ENCODE results near the gene TRAFD1.

DNA sequence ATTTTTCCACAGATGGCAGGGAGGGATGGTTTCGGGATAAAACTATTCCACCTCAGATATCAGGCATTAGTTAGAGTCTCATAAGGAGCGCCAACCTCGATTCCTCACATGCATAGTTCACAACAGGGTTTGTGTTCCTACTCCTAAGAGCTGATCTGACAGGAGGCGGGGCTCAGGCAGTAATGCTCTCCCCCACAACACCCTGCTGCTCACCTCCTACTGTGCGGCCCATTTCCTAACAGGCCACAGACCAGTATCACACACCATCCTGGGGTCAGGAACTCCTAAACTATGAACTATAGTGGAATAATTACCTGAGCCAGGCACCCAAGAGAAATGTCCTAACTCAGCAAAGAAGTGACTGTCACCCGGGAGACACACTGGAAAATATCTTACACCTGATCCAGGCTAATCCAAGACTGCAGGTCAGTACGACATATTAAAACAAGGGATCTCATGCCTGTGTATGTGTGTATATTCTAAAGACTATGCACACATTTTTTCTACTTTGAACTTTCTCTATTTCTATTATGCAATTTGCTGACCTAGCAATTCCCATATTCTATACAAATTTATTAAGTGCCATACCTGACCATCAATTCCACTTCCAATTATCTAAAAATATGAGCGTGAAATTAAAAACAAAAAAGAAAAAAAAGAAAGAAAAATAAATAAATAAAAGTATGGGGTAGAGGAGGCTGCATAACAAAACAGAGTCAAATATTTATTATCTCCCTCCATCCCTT lies 21.4 kb upstream of the TRAFD1 start:
- TF ChIP-seq, protein P1, sequence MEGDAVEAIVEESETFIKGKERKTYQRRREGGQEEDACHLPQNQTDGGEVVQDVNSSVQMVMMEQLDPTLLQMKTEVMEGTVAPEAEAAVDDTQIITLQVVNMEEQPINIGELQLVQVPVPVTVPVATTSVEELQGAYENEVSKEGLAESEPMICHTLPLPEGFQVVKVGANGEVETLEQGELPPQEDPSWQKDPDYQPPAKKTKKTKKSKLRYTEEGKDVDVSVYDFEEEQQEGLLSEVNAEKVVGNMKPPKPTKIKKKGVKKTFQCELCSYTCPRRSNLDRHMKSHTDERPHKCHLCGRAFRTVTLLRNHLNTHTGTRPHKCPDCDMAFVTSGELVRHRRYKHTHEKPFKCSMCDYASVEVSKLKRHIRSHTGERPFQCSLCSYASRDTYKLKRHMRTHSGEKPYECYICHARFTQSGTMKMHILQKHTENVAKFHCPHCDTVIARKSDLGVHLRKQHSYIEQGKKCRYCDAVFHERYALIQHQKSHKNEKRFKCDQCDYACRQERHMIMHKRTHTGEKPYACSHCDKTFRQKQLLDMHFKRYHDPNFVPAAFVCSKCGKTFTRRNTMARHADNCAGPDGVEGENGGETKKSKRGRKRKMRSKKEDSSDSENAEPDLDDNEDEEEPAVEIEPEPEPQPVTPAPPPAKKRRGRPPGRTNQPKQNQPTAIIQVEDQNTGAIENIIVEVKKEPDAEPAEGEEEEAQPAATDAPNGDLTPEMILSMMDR (IDR thresholded peaks at IDR 0.05 in 2 of 3, conservative IDR thresholded peaks at IDR 0.05 in 1 of 3; ENCODE audit: insufficient read depth in 2 of 3, low read depth in 1 of 3, low read length in 3 of 3): no peak
- TF ChIP-seq, protein P2, sequence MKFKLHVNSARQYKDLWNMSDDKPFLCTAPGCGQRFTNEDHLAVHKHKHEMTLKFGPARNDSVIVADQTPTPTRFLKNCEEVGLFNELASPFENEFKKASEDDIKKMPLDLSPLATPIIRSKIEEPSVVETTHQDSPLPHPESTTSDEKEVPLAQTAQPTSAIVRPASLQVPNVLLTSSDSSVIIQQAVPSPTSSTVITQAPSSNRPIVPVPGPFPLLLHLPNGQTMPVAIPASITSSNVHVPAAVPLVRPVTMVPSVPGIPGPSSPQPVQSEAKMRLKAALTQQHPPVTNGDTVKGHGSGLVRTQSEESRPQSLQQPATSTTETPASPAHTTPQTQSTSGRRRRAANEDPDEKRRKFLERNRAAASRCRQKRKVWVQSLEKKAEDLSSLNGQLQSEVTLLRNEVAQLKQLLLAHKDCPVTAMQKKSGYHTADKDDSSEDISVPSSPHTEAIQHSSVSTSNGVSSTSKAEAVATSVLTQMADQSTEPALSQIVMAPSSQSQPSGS (CRISPR knock-in tag; IDR thresholded peaks at IDR 0.05): no peak
- TF ChIP-seq EZH2 (IDR thresholded peaks at IDR 0.05; ENCODE audit: borderline replicate concordance, low read depth, low read length) (no peak), USF1 (CRISPR knock-in tag; IDR thresholded peaks at IDR 0.05) (no peak), NFXL1 (CRISPR knock-in tag; IDR thresholded peaks at IDR 0.05) (no peak), RCOR1 (IDR thresholded peaks at IDR 0.05; ENCODE audit: borderline replicate concordance in 1 of 2, low read depth in 2 of 2, low read length in 2 of 2) (no peak)
- TF ChIP-seq, protein P3, sequence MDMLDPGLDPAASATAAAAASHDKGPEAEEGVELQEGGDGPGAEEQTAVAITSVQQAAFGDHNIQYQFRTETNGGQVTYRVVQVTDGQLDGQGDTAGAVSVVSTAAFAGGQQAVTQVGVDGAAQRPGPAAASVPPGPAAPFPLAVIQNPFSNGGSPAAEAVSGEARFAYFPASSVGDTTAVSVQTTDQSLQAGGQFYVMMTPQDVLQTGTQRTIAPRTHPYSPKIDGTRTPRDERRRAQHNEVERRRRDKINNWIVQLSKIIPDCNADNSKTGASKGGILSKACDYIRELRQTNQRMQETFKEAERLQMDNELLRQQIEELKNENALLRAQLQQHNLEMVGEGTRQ (CRISPR knock-in tag; IDR thresholded peaks at IDR 0.05): no peak
